ENCODE measurements around the gene GAS2L3.

GAS2L3 gene

DNA sequence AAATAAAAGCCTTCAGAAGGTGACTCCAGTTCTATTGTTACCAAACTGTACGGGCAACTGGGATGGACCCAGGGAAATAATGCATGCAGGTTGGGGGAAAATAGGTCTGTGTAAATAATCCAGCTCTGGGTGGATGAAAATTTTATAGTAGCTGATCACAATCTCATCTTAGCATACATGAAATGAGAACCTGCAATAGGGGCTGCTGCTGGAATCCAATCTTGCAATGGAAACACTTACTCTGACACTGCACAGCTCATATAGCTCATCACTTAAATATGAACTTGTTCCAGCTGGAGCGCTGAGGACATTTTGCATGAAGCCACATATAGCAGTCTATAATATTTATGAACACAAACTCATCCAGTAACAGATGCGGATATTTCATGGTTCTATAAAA lies 40.1 kb upstream of the GAS2L3 start:
- Histone ChIP-seq H3K4me3 (ENCODE audit: low read depth, low read length) (no peak overlapping the region), H3K27ac (no peak overlapping the region), H3K27me3 (ENCODE audit: control insufficient read depth, insufficient read depth, low read length) (no peaks in the 10 kb centered on the region), H3K4me1 (no peaks in the 10 kb centered on the region), H3K36me3 (ENCODE audit: control insufficient read depth, insufficient read depth, low read length) (no peaks in the 10 kb centered on the region), H3K9ac (no peak overlapping the region), H3K4me2 (ENCODE audit: low read length) (no peak overlapping the region), H2AFZ (no peak overlapping the region), H3K79me2 (no peaks in the 10 kb centered on the region), H3K9me3 (ENCODE audit: control insufficient read depth, low read length) (no peaks in the 10 kb centered on the region)
- TF ChIP-seq, protein P1, sequence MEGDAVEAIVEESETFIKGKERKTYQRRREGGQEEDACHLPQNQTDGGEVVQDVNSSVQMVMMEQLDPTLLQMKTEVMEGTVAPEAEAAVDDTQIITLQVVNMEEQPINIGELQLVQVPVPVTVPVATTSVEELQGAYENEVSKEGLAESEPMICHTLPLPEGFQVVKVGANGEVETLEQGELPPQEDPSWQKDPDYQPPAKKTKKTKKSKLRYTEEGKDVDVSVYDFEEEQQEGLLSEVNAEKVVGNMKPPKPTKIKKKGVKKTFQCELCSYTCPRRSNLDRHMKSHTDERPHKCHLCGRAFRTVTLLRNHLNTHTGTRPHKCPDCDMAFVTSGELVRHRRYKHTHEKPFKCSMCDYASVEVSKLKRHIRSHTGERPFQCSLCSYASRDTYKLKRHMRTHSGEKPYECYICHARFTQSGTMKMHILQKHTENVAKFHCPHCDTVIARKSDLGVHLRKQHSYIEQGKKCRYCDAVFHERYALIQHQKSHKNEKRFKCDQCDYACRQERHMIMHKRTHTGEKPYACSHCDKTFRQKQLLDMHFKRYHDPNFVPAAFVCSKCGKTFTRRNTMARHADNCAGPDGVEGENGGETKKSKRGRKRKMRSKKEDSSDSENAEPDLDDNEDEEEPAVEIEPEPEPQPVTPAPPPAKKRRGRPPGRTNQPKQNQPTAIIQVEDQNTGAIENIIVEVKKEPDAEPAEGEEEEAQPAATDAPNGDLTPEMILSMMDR (IDR thresholded peaks at IDR 0.05), result no peak

- H3K9ac ChIP-seq, result no peak overlapping the region
- H3K4me1 ChIP-seq, result no peaks in the 10 kb centered on the region
- H3K4me2 ChIP-seq (ENCODE audit: low read length), result no peak overlapping the region
- H3K79me2 ChIP-seq, result no peaks in the 10 kb centered on the region
- TF ChIP-seq, protein P1 (IDR thresholded peaks at IDR 0.05), result no peak
- H3K27me3 ChIP-seq (ENCODE audit: control insufficient read depth, insufficient read depth, low read length), result no peaks in the 10 kb centered on the region
- no peak overlapping the region for H3K27ac ChIP-seq
- H3K9me3 ChIP-seq (ENCODE audit: control insufficient read depth, low read length), result no peaks in the 10 kb centered on the region
- no peak overlapping the region for H2AFZ ChIP-seq
- H3K36me3 ChIP-seq (ENCODE audit: control insufficient read depth, insufficient read depth, low read length), result no peaks in the 10 kb centered on the region
- no peak overlapping the region for H3K4me3 ChIP-seq (ENCODE audit: low read depth, low read length)
These were observed 38.8 kb upstream of the GAS2L3 start for GRCh38 chr12:100534625-100535227.

DNA sequence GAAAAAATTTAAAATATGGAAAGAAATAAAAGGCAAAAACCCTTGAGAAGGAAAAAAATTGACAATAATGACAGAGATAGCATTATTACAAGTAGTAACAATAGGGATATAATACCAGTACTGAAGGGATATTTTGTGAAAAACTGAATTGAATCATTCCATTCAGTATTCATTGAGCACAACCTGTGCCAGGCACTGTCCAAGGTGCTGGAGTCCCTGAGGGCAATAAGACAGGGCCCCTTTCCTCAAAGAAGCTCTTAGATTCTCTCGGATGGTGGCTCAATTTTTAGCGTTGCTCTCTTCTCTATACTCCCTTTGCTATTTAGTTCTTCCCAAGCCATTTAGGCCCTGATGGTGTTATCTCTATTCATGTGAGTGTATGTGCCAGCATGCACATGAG lies 34.3 kb upstream of the GAS2L3 start:
- TF ChIP-seq, protein P1 (IDR thresholded peaks at IDR 0.05), result no peak
- H3K27ac ChIP-seq, result no peak overlapping the region
- no peaks in the 10 kb centered on the region for H3K79me2 ChIP-seq
- H3K36me3 ChIP-seq (ENCODE audit: control insufficient read depth, insufficient read depth, low read length), result no peaks in the 10 kb centered on the region
- no peaks in the 10 kb centered on the region for H3K9me3 ChIP-seq (ENCODE audit: control insufficient read depth, low read length)
- no peak overlapping the region for H2AFZ ChIP-seq
- no peak overlapping the region for H3K9ac ChIP-seq
- no peaks in the 10 kb centered on the region for H3K4me1 ChIP-seq
- no peak overlapping the region for H3K4me3 ChIP-seq (ENCODE audit: low read depth, low read length)
- H3K27me3 ChIP-seq (ENCODE audit: control insufficient read depth, insufficient read depth, low read length), result no peaks in the 10 kb centered on the region
- H3K4me2 ChIP-seq (ENCODE audit: low read length), result no peak overlapping the region

DNA sequence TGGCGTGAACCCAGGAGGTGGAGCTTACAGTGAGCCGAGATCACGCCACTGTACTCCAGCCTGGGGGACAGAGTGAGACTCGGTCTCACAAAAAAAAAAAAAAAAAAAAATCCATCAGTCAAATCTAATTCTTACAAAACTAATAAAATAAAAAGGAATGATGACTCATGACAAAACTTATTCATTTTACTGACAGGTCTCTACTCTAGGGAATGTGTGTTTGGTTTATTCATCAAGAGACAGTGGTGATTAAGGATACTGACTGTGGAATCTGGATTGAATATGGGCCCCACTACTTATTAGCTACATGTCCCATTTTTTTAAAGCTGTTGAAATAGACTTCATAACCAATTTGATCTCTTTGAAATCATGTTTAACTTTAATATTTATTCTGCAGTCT lies 29.3 kb upstream of the GAS2L3 start:
- Histone ChIP-seq H3K79me2 (no peaks in the 10 kb centered on the region), H3K27ac (no peak overlapping the region), H2AFZ (no peak overlapping the region), H3K27me3 (ENCODE audit: control insufficient read depth, insufficient read depth, low read length) (no peaks in the 10 kb centered on the region), H3K36me3 (ENCODE audit: control insufficient read depth, insufficient read depth, low read length) (no peaks in the 10 kb centered on the region), H3K4me2 (ENCODE audit: low read length) (no peak overlapping the region), H3K4me3 (ENCODE audit: low read depth, low read length) (no peak overlapping the region), H3K4me1 (no peaks in the 10 kb centered on the region), H3K9me3 (ENCODE audit: control insufficient read depth, low read length) (no peaks in the 10 kb centered on the region), H3K9ac (no peak overlapping the region)
- TF ChIP-seq, protein P1 (IDR thresholded peaks at IDR 0.05), result no peak

DNA sequence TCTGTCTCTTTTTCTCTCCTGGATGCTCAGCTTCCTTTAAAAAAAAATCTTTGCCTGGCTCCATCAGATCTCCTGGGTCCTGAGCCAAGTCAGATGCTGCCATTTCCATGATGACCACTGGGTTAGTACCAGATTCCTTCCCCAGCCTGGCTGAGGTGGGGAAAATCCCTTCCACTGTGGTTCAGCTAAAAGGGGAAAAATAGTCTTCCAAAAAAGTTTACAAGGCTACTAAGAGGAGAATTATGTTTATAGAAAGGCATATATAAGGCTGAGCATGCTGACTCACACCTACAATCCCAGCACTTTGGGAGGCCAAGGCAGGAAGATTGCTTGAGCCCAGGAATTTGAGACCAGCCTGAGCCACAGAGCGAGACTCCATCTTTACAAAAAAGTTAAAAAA lies 28.4 kb upstream of the GAS2L3 start:
- H2AFZ ChIP-seq, result no peak overlapping the region
- no peaks in the 10 kb centered on the region for H3K36me3 ChIP-seq (ENCODE audit: control insufficient read depth, insufficient read depth, low read length)
- H3K9ac ChIP-seq, result no peak overlapping the region
- H3K79me2 ChIP-seq, result no peaks in the 10 kb centered on the region
- no peak overlapping the region for H3K4me2 ChIP-seq (ENCODE audit: low read length)
- TF ChIP-seq, protein P1 (IDR thresholded peaks at IDR 0.05), result no peak
- no peaks in the 10 kb centered on the region for H3K9me3 ChIP-seq (ENCODE audit: control insufficient read depth, low read length)
- no peaks in the 10 kb centered on the region for H3K27me3 ChIP-seq (ENCODE audit: control insufficient read depth, insufficient read depth, low read length)
- no peaks in the 10 kb centered on the region for H3K4me1 ChIP-seq
- no peak overlapping the region for H3K4me3 ChIP-seq (ENCODE audit: low read depth, low read length)
- no peak overlapping the region for H3K27ac ChIP-seq
